ENCODE measurements around the gene WDR62. TPM values are rescaled to one million over a fixed set of nuclear protein-coding genes. Genes with fewer than 3 reads are reported as not detected.

The WDR62 gene
- total RNA-seq, 3 donors from 2014 or later (not counting 1 experiment from before 2014, with no cell fraction given) = 3.9 to 5.9 (median 4.8) TPM

DNA sequence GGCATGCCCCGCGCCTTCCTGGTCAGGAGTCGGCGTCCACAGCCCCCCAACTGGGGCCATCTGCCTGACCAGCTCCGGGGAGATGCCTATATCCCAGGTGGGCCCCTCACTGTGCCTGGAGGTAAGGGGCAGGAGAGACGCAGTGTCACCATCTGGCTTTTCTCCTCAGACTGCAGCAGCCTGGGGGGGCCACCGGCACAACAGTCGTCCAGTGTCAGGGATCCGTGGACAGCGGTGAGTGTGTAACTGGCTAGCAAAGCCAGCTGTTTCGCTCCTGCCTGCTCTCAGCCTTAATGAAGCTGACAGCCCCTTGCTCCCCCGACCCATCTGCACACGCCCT is 56.5 kb downstream of the WDR62 start:
- H3K27me3 Mint-ChIP-seq (ENCODE audit: low read depth in 2 of 2) = no peaks in the 10 kb centered on the region
- H3K27ac Mint-ChIP-seq = no peak overlapping the region
- TF ChIP-seq, protein P1, sequence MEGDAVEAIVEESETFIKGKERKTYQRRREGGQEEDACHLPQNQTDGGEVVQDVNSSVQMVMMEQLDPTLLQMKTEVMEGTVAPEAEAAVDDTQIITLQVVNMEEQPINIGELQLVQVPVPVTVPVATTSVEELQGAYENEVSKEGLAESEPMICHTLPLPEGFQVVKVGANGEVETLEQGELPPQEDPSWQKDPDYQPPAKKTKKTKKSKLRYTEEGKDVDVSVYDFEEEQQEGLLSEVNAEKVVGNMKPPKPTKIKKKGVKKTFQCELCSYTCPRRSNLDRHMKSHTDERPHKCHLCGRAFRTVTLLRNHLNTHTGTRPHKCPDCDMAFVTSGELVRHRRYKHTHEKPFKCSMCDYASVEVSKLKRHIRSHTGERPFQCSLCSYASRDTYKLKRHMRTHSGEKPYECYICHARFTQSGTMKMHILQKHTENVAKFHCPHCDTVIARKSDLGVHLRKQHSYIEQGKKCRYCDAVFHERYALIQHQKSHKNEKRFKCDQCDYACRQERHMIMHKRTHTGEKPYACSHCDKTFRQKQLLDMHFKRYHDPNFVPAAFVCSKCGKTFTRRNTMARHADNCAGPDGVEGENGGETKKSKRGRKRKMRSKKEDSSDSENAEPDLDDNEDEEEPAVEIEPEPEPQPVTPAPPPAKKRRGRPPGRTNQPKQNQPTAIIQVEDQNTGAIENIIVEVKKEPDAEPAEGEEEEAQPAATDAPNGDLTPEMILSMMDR (IDR thresholded peaks at IDR 0.05) = no peak
- ATAC-seq (no peak), DNase-seq (no peak)
- Histone ChIP-seq H3K27me3 (ENCODE audit: control insufficient read depth, insufficient read depth, low read length) (no peaks in the 10 kb centered on the region), H3K4me1 (ENCODE audit: control insufficient read depth, insufficient read depth, low read length) (peaks cover 22% of the 10 kb centered on the region), H3K36me3 (ENCODE audit: control insufficient read depth, insufficient read depth, low read length) (peaks cover 14% of the 10 kb centered on the region), H3K9me3 (ENCODE audit: control insufficient read depth, insufficient read depth, low read length) (no peaks in the 10 kb centered on the region), H3K4me3 (ENCODE audit: low read length) (no peak overlapping the region), H3K27ac (ENCODE audit: low read length) (no peak overlapping the region)
- peaks cover 21 to 34% of the 10 kb centered on the region in 2 donors for H3K4me1 Mint-ChIP-seq
- no peaks in the 10 kb centered on the region for H3K9me3 Mint-ChIP-seq
- no peak overlapping the region for H3K4me3 Mint-ChIP-seq
- WGBS (ENCODE audit: insufficient coverage) = 91% methylated on average over 13 of the region's 13 CpGs
- no peaks in the 10 kb centered on the region for H3K36me3 Mint-ChIP-seq
- intact Hi-C loops (cut with micrococcal nuclease) = loop anchor here (10.0 kb wide), 1 partner anchor 116 kb away; the partner anchor contains the start of gene SDHAF1

DNA sequence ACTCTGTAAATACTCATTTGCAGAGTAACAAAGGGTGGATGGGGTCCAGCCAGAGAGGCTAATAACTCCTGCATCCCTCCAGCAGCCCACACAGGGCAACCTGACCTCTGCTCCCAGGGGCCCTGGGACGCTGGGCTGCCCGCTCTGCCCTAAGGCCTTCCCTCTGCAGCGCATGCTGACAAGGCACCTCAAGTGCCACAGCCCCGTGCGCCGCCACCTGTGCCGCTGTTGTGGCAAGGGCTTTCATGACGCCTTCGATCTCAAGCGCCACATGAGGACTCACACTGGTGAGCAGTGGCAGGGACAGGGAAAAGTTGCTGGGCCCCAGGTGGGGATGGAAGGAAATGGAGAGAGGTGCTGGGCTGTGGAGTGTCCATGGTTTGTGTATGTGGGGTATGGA is 58.0 kb downstream of the WDR62 start:
- intact Hi-C loops (cut with micrococcal nuclease) = loop anchor here (10.0 kb wide), 1 partner anchor 118 kb away; the partner anchor contains the start of gene SDHAF1
- DNase-seq (no peak), ATAC-seq (no peak)
- no peaks in the 10 kb centered on the region for H3K27me3 Mint-ChIP-seq (ENCODE audit: low read depth in 2 of 2)
- Histone ChIP-seq H3K9me3 (ENCODE audit: control insufficient read depth, insufficient read depth, low read length) (no peaks in the 10 kb centered on the region), H3K36me3 (ENCODE audit: control insufficient read depth, insufficient read depth, low read length) (peaks cover 17% of the 10 kb centered on the region), H3K4me3 (ENCODE audit: low read length) (no peak overlapping the region), H3K4me1 (ENCODE audit: control insufficient read depth, insufficient read depth, low read length) (peaks cover 29% of the 10 kb centered on the region), H3K27me3 (ENCODE audit: control insufficient read depth, insufficient read depth, low read length) (no peaks in the 10 kb centered on the region), H3K27ac (ENCODE audit: low read length) (no peak overlapping the region)
- no peaks in the 10 kb centered on the region for H3K9me3 Mint-ChIP-seq
- peak overlapping the region; percentile 95 to 99 for H3K27ac Mint-ChIP-seq
- TF ChIP-seq, protein P1 (IDR thresholded peaks at IDR 0.05) = no peak
- H3K36me3 Mint-ChIP-seq = no peaks in the 10 kb centered on the region
- peak overlapping the region; percentile 90 for H3K4me3 Mint-ChIP-seq
- WGBS (ENCODE audit: insufficient coverage) = 98% methylated on average over 10 of the region's 10 CpGs
- peaks cover 31 to 46% of the 10 kb centered on the region in 2 donors for H3K4me1 Mint-ChIP-seq

DNA sequence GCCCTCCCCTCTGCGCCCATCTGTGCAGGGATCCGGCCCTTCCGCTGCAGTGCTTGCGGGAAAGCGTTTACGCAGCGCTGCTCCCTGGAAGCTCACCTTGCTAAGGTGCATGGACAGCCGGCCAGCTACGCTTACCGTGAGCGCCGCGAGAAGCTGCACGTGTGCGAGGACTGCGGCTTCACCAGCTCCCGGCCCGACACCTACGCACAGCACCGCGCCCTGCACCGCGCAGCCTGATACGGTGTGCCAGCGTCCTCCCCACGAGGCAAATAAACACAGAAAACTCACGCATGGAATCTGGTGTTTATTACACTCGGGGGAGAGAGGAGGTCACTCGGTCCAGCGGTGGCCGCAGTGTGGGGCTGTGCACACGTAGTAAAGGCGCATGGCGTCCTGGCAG is 58.7 kb downstream of the WDR62 start:
- H3K4me3 ChIP-seq (ENCODE audit: low read length) = no peak overlapping the region
- no peaks in the 10 kb centered on the region for H3K27me3 ChIP-seq (ENCODE audit: control insufficient read depth, insufficient read depth, low read length)
- no peak for ATAC-seq
- WGBS (ENCODE audit: insufficient coverage) = 97% methylated on average over 34 of the region's 34 CpGs
- TF ChIP-seq, protein P1 (IDR thresholded peaks at IDR 0.05) = no peak
- Mint-ChIP-seq H3K4me1 (peaks cover 31 to 51% of the 10 kb centered on the region in 2 donors), H3K27me3 (ENCODE audit: low read depth in 2 of 2) (no peaks in the 10 kb centered on the region), H3K36me3 (no peaks in the 10 kb centered on the region), H3K9me3 (no peaks in the 10 kb centered on the region), H3K4me3 (peak overlapping the region; percentile 90), H3K27ac (peak overlapping the region; percentile 95 to 99)
- intact Hi-C loops (cut with micrococcal nuclease) = loop anchor here (10.0 kb wide), 1 partner anchor 119 kb away; the partner anchor contains the start of gene SDHAF1
- no peaks in the 10 kb centered on the region for H3K9me3 ChIP-seq (ENCODE audit: control insufficient read depth, insufficient read depth, low read length)
- no peak for DNase-seq
- peaks cover 29% of the 10 kb centered on the region for H3K4me1 ChIP-seq (ENCODE audit: control insufficient read depth, insufficient read depth, low read length)
- H3K36me3 ChIP-seq (ENCODE audit: control insufficient read depth, insufficient read depth, low read length) = peaks cover 21% of the 10 kb centered on the region
- H3K27ac ChIP-seq (ENCODE audit: low read length) = no peak overlapping the region

All from natural killer cell (primary cell).